GM19099 (cell line): ENCODE results near the gene CHMP1A.

ENCODE experiments used
- POLR2A ChIP-seq: IDR thresholded peaks from 3 replicates; pipeline ENCODE4 v1.6.1; 2011; ENCODE audit warnings: low read depth; ENCODE audit not compliant: insufficient read length; ENCODE audit errors: extremely low read depth

Gene CHMP1A

DNA sequence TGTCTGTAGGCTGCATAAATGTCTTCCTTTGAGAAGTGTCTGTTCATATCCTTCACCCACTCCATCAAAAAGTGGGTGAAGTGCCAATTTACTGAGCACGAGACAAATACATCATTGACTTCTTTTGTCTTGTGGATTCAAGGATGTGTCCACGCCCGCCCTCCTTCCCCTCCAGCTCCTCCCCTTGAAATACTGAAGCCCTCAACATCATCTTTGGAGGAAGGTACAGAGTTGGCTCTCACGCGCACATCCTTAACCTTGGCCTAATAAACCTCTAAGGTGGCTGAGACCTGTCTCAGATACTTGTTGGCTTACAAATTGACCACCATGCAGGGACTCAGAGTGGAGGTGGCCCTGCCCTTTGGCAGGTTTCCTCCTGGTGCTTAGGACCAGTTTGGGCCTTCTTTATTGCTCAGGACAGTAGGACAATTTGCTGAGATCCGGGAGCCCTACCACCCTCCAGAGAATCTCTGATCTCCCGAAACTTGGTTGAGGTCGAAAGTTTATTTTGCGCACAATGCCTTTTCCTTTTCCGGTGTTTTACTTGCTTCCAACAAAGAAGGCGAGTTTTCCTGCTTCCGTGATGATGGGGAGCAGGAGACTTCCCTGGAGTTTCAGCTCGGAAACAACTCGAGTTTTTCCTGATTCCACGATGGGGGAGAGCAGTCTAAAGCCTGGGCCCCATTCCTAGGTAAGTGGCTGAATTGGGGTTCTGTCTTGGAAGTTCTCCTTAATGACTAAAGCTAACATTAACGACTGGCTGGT lies 14.9 kb upstream of the CHMP1A start:
- no peak for TF ChIP-seq POLR2A

DNA sequence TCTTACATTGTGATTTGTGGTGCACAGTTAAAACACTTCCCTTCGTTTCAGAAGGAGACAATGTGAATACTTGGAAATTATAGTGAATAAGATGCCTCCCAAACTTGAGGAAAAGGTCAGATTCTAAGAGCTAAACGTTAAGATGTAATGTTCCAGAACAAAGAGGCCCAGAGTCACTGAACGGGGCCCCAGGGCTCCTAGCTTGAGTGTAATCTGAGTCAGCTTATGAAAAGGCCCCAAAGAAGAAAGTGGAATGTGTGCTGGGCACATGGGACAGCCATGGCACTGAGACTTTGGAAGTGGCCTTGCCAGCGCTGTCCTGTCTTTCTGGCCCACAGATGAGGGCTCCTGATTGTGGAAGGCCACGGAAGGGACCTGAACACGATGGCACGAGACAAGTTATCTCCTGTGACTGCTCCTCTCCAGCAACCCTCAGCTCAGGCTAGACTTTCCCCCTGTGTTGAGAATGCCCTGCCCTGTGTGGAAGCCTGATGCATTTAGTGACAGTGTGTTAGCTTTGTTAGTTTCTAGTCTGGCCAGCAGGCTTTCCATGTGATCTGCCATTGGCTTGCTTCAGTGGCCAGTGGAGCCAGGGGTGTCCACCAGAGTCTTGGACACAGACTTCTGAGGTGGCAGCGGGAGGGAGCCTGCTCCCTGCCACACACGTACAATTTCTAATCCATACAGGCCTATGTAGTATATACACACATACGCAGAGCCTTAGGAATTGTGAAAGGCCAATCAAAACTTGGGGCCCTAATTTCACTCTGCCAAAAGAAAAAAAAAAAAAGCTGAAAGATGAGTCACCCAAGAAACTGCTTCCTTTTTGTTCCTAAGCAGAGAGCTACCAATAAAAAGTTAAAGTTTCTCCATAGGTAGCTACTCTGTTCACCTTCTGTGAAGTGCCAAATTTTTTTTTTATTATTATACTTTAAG lies 13.3 kb upstream of the CHMP1A start:
- TF ChIP-seq POLR2A = no peak

DNA sequence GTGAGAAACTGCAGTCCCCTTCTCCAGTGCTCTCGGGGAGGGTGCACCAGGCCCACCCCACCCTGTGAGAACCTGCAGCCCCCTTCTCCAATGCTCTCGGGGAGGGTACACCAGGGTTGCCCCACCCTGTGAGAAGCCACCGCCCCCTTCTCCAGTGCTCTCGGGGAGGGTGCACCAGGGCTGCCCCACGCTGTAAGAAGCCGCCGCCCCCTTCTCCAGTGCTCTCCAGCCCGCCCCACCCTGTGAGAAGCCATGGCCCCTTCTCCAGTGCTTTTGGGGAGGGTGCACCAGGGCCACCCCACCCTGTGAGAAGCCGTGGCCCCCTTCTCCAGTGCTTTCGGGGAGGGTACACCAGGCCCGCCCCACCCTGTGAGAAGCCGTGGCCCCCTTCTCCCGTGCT lies 12.2 kb upstream of the CHMP1A start:
- TF ChIP-seq POLR2A = no peak

DNA sequence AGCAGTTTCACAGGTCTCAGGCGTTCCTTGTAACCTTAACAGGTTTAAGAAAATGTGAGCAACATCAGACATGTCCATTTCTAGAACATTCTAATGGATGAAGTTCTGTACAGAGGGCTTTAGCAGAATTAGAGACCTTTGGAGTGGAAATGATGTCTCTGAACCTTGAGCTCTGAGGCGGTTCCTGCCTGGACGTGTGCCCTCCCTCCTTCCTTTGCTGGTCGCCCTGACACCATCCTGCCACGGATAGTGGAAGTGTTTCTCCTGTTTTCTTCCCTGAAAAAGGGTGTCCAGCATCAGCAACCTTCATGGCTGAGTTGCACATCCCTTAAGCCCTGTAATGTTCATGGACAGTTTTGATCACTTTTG lies 11.3 kb upstream of the CHMP1A start:
- no peak for TF ChIP-seq POLR2A

DNA sequence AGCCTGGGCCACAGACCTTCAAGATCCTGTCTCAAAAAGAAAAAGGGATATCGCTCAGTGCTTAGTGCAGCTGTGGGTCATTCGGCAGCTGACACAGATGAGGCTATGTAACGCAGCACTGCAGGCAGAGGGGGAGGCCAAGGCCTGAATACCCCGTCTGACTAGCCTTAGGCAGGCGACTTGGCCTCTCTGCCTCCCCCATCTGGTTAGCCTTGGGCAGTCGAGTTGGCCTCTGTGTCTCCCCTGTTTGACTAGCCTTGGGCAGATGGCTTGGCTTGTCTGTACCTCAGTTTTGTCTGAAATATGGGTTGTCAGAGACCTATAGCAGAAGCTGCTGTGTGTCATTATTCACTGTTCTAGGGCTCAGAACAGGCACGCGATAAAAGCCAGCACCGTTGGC lies 10.1 kb upstream of the CHMP1A start:
- no peak for TF ChIP-seq POLR2A

DNA sequence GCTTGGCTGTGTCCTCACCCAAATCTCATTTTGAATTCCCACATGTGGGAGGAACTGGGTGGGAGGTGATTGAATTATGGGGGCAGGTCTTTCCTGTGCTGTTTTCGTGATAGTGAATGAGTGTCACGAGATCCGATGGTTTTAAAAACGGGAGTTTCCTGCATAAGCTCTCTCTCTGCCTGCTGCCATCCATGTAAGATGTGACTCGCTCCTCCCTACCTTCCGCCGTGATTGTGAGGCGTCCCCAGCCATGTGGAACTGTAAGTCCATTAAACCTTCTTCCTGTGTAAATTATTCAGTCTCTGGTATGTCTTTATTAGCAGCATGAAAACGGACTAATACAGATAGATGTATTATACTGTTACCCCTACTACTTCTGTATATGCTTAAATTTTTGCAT lies 3.7 kb upstream of the CHMP1A start:
- no peak for TF ChIP-seq POLR2A

DNA sequence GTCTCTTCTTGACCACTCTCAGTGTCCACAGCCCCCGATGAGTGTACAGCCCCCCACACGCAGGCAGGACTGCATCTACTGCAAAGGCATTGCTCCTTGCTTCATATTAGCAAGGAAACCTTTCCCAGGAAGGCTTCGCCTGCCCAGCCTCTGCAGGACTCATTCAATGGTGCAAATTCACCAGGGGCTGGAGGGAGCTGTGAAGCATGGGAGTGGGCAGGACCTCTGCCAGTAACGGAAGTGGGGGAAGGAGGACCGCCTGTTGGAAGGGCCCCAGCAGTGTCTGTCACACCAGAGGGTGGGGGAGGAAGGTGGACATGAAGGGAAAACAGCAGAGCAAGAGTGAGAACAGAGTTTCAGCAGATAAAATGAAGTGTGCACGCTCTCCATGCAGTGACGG lies 2.6 kb upstream of the CHMP1A start:
- no peak for TF ChIP-seq POLR2A

DNA sequence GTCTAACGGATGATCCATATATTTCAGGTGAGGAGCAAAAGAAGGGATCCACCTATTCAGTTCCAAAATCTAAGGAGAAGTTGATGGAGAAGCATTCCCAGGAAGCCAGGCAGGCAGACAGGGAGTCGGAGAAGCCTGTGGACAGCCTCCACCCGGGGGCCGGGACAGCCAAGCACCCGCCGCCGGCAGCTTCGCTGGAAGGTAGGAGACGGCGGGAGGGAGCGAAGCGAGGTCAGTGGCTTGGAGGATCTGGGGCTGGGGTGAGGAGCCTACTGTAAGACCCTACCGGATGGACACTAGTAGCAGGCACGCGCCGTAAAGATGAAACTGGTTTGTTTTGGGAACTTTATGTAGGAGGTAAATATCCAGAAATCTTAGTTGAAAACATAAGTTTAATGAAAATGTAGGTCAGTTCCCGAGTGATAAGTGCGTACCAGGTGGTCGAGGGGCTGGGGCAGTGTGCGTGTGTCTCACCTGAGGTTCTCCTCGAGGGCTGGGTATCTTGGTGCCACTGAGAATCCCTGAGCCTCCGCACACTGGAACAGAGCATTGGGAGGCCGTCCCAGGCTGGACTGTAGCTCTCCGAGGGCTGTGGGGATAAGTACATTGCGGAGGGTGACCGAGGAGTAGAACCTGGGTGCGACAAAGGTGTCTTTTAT lies 842 bp upstream of the CHMP1A start:
- no peak for TF ChIP-seq POLR2A

DNA sequence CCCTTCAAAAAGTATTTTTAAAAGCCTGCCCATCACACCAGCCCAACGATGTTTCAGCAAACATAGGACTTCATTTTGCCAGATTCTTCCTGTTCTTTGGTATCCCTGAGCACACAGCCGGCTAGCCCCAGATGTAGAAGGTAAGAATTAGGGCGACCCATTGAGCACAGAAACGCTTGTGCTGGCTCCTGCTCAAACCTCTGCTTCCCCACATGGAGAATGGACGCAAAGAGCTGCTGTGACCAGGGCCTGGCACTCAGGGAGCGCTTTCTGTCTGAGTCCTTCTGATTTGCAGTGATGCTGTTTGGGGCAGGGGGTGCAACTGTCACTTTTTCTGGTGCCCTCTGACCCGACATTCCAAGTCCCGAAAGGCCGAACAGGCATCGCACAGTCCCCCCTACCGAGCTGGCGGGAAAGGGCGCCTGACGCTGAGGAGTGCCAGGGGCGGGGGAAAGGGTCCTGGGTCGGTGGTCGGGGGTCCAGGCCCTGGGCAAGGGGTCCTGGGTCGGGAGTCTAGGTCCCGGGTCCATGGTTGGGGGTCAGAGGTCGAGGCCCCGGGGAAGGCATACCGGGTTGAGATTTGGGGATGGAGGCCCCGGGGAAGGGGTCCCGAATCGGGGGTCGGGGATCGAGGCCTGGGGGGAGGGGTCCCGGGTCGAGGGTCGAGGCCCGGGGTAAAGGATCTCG lies 930 bp downstream of the CHMP1A start:
- no peak for TF ChIP-seq POLR2A

DNA sequence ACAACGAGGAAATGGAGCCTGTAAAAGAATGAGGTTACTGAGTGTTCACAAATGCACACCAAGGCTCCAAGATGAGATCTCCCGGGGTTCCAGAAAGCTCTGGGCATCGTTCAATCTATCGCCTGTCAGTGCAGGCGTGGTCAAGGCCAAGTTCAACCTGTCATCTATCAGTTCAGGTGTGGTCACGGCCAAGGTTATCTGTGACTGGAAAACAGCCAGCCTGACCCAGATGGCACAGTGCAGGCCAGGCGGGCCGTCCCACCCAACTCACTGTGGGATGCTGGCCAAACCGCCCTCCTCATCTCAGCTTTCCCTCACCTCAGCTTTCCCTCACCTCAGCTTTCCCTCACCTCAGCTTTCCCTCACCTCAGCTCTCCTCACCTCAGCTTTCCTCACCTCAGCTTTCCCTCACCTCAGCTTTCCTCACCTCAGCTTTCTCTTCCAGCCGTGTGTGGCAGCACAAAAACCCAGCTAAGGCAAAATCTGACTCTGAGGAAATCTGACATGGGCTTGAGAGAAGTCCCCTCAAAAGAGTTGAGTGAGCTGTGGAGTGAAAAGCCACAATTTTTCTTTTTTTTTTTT lies 2.4 kb downstream of the CHMP1A start:
- no peak for TF ChIP-seq POLR2A

DNA sequence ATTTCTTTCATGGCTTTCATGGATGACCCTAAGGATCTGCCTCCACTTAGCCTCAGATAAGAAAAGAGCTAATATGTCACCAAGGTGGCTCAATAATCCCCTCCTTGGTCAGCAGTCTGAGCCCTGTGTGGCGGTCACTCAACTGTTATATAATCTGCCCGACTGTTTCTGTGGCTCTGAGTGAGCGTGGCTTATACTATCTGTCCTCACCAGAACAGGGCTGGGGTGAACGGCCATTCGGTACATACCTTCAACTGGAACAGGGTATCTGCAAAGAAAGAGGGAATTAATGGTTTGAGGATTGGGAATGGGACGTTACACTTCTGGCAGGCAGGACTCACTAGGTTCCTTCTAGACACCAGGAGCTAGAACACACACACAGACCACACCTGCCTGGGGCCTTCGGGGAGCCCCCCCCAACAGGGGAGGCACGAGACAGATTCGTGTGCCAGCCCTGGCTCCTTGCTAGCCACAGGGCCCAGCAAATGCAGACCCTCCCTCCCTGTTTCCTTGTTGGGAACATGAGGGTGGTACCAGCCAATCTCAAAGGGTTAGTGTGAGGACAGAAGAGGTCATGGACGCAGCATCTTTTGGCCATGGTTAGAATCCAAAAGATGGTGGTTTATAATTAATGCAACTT lies 3.7 kb downstream of the CHMP1A start:
- no peak for TF ChIP-seq POLR2A

DNA sequence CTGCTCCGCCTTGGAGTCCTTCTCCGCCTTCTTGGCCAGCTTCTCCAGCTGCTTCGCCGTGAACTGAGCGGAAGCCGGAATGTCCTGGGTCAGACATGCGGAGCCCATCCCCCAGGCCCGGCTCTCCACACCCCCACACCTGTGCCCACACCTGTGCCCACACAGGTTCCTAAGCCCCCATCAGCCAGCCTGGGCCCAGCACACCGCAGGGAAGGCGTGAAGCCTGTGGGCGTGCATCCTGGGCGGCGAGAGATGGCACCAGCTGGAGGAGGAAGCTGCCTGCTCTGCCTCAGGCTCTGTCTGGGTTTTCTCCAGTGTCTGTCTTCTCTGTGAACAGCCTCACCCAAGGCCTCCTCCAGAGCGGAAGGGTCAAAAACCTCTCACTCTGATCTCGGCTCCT lies 5.9 kb downstream of the CHMP1A start:
- no peak for TF ChIP-seq POLR2A

DNA sequence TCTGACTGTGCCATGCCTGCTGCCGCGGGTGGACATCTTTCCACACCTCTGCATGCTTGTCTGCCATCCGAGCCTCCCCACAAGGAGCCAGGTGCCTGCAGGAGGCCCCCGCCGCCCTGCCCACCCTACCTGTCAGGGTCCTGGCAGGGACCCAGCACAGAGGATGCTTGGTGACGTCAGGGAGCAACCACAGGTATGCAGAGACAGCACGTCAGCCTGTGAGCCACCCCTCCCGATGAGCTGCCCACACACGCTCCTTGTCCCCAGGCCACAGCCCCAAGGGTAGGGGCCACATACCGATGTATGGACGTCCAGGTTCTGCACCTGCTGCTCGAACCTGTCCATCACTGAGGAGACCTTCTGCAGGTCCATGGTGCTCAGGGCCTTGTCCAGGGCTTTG lies 10.6 kb downstream of the CHMP1A start:
- no peak for TF ChIP-seq POLR2A

DNA sequence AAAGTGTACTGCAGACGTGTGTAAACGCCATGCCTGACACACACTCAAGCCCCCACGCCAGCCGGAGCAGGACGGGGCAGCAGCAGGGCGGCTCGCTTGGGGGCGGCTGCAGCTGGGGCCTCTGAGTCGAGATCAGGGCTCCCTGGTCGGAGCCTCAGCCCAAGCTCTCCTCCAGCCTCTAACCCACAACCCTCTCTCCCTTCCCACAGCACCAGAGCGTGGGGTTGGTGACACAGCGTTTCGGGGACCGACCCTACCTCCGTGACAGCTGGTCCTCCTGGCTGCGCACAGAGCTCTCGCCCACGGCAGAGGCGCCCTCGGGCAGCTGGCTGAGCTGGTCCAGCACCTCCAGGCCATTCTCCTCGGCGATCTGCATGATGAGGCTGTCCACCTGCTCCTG lies 11.2 kb downstream of the CHMP1A start:
- no peak for TF ChIP-seq POLR2A
